GM10847 (cell line): ENCODE results near the gene RAB9B.

Experiments
- POLR2A ChIP-seq: IDR thresholded peaks from 2 replicates; pipeline ENCODE4 v1.6.1; 2011; ENCODE audit not compliant: insufficient read length; ENCODE audit errors: extremely low read depth

Gene RAB9B

GRCh38 chrX:103783196-103783595 lies 48.9 kb downstream of the RAB9B start:
- TF ChIP-seq POLR2A, result no peak

DNA sequence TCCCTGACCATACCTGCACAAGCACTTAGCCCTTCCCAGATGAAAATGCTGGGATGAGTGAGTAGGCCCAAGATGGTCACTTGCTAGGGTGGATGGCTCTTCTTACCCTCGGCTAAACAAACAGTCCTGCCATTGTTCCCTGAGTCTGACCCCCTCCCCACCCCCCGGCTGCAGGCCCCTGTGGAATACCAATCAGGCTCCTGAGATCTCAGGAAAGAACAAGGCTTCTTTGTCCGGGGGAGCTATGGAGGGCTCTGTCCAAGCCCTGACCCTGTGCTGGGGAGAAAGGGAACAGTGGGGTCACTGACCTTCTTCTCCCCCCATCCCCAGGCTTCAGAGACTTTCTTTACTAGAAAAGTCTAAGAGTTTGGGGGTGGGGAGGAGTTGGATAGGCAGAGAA lies 49.4 kb downstream of the RAB9B start:
- TF ChIP-seq POLR2A, result no peak

DNA sequence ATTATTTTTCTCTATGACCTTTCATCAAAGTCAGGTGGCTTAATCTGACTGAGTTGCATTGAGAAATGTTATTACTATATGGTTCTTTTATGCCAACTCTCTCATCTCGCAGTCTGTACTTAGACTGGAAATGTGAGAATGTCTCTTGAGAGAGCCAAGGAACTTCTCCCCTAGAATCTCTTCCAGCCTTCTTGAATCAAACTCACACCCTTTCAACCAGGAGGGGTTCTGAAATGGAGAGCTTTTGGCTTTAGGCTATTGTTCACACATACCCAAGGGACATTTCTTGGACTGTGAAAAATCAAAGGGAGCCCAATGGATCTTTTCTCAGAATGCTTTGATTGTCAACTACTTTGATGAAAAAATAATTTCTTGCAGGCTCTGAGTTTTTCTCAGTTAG lies 50.4 kb downstream of the RAB9B start:
- TF ChIP-seq POLR2A, result no peak

DNA sequence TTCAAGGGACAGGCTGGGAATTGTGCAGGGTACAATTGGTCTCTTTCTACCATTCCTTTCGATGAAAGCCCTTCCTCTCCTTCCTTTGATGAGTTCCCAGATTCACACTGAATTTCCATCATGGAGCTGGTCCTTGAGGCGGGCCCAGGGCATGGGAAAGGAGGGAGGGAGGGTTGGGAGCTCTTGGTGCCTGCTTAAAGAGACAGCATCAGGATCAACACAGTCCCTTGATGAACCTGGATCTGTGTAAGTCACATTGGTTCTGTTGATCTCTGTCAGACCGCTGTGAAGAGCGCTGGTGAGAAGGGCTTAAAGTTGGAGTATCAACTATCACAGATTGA lies 51.0 kb downstream of the RAB9B start:
- TF ChIP-seq POLR2A, result no peak

- no peak for TF ChIP-seq POLR2A
Measured at GRCh38 chrX:103780336-103781061, 51.6 kb downstream of the RAB9B start.

DNA sequence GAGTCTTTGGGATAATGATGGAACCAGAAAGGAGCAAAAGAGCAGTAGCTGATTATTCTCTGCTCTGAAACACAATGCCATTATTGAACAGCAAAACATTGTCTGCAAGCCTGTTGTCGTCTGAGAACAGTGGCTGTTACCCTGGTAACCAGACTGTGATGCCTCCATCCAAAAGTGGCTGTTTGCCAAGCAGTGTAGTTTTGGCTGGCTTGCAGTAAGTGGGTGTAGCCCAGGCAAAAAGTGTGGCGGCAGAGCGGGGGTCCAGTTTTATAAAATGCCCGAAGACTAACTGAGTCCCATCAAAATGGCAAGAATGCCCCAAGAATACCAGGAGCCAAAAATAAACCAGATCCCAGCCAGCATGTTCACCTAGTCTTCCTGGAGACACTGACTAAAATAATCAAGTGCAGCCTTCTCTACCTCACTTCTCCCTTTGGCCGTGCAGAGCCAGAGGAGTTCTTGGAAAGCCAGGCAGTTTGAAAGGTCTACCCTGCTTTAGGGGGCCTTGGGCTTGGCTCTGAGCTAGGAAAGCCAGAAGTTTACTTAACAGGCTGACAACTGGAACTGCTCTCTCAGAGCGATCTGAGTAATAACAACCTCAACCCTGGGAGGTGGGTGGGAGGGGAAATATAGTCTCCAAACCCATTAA lies 52.8 kb downstream of the RAB9B start:
- no peak for TF ChIP-seq POLR2A

DNA sequence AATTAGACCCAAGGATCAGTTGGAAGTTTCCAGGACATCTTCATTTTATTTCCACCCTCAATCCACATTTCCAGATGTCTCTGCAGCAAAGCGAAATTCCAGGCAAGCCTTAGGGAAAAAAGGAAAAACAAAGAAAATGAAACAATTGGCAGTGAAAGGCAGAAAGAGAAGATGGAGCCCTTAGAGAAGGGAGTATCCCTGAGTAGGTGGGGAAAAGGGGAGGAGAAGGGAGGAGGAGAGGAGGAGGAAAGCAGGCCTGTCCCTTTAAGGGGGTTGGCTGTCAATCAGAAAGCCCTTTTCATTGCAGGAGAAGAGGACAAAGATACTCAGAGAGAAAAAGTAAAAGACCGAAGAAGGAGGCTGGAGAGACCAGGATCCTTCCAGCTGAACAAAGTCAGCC lies 55.5 kb downstream of the RAB9B start, which contains the start of gene PLP1:
Gene PLP1 (plus strand): TSS at position 295 of the 400 bp plus-strand sequence. CDS start 156 bp downstream, outside the sequence.
- no peak for TF ChIP-seq POLR2A

DNA sequence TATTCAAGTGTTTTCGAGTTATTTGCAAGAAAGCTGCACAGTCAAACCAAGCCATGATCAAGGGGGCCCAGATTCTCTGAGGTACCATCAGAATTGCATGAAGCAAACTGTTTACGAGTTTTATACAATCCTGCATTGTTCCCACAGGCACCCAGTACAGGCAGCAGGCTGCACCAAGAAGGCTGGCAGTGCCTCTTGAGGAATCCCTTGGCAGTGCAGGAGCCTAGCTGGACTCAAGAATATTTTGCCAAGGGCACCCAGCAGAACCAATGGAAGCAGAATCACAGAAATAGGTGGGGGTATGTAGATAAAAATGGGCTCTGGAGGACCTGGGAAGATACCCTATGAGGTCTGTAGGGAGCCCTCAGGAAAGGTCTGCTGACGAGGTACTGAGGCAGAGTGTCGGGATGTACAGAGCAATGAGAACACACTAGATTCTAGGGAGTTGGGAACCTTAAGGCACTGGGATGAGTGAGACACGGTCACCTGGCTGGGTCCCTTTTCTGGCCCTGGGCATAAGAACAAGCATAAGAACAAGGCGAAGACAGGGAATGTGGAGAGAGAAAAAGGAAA lies 57.9 kb downstream of the RAB9B start:
- TF ChIP-seq POLR2A, result no peak

DNA sequence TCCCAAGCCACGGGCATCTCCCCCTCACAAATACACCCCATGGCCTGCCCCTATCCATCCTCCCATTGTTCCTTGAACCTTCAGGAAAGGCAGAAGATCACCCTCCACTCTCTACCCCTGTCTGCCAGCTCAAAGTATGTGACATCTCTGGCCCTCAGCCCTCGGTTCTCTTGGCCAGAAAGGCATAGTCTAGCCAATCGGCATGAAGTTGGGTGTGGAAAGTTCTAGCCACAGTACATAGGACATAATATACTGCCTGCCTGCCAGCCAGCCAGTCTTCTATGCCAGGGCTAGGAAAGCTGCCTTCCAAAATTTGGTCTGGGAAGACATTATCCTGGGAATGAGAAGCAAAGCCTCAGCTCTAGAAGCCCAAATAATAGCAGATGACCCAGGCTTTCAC lies 58.6 kb downstream of the RAB9B start:
- TF ChIP-seq POLR2A, result no peak
